Smooth muscle cell (in vitro differentiated cells): ENCODE measurements around the gene ERGIC1. TPM values are rescaled to one million over a fixed set of nuclear protein-coding genes. Genes with fewer than 3 reads are reported as not detected.

Experiments
- DNase-seq: peaks from one replicate; lab custom pipeline; 2025; ENCODE audit not compliant: unreplicated experiment; lab: John Stamatoyannopoulos, UW
- H2AFZ ChIP-seq: fragments of 200-600 bp; sonication (generic); 2 replicates; pipeline ENCODE4 v1.6.0; 2016; ENCODE audit warnings: antibody characterized with exemption, low read depth, mild to moderate bottlenecking
- H3F3A ChIP-seq: fragments of 200-600 bp; sonication (generic); 2 replicates; pipeline ENCODE4 v1.6.0; 2017; ENCODE audit warnings: antibody characterized with exemption, low read depth
- H3K27ac ChIP-seq: fragments of 200-600 bp; sonication (generic); 2 replicates; pipeline ENCODE4 v1.5.1; 2016; ENCODE audit warnings: low read depth, mild to moderate bottlenecking
- H3K27me3 ChIP-seq: fragments of 200-600 bp; sonication (generic); 2 replicates; pipeline ENCODE4 v1.6.1; 2016; ENCODE audit warnings: low read depth, mild to moderate bottlenecking
- H3K36me3 ChIP-seq: fragments of 200-600 bp; sonication (generic); 2 replicates; pipeline ENCODE4 v1.5.1; 2016; ENCODE audit warnings: low read depth
- H3K4me1 ChIP-seq: fragments of 200-600 bp; sonication (generic); 2 replicates; pipeline ENCODE4 v1.5.1; 2016; ENCODE audit warnings: low read depth
- H3K4me2 ChIP-seq: fragments of 200-600 bp; sonication (generic); 2 replicates; pipeline ENCODE4 v1.6.0; 2016; ENCODE audit warnings: mild to moderate bottlenecking
- H3K4me3 ChIP-seq: fragments of 200-600 bp; sonication (generic); 2 replicates; pipeline ENCODE4 v1.5.1; 2016; ENCODE audit warnings: mild to moderate bottlenecking
- H3K79me2 ChIP-seq: fragments of 200-600 bp; sonication (generic); 2 replicates; pipeline ENCODE4 v1.6.0; 2016; ENCODE audit warnings: low read depth, mild to moderate bottlenecking
- H3K9ac ChIP-seq: fragments of 200-600 bp; sonication (generic); 2 replicates; pipeline ENCODE4 v1.6.0; 2016; ENCODE audit warnings: low read depth
- H3K9me3 ChIP-seq: fragments of 200-600 bp; sonication (generic); replicated peaks from 2 replicates; pipeline ENCODE4 v1.5.1; 2016; ENCODE audit warnings: low read depth
- H4K20me1 ChIP-seq: fragments of 200-600 bp; sonication (generic); 2 replicates; pipeline ENCODE4 v1.6.0; 2016; ENCODE audit warnings: low read depth
- WGBS: methylation state at CpG from one replicate; pipeline ENCODE4 v1.1.7; 2016; ENCODE audit warnings: low lambda C conversion rate; 5-methylcytosine and 5-hydroxymethylcytosine counted together
- polyA plus RNA-seq: library from polyadenylated mRNA; unstranded; fragments of >200 nt; fragmentation: Nextera tagmentation; extraction: Ambion mirVana; gene quantifications from 2 replicates; pipeline ENCODE4 v1.2.1, GENCODE V29; 2016
- total RNA-seq: library from RNA; depleted of rRNA; stranded (reverse); fragments of >200 nt; gene quantifications from 2 replicates; pipeline ENCODE4 v1.2.3, GENCODE V29; 2014
- TF ChIP-seq, protein P1 (sequence below): fragments of 200-600 bp; sonication (generic); IDR thresholded peaks from 2 replicates; pipeline ENCODE4 v1.5.1; 2017; ENCODE audit warnings: borderline replicate concordance, mild to moderate bottlenecking, antibody characterized with exemption; ENCODE audit not compliant: insufficient read depth, poor library complexity, severe bottlenecking

The ERGIC1 gene
- total and polyA plus RNA-seq, 2 experiments from 2014 or later, result 38.2 to 140 TPM

- no peak for DNase-seq
- Histone ChIP-seq H2AFZ (no peak overlapping the region), H3K27me3 (no peaks in the 10 kb centered on the region), H4K20me1 (no peaks in the 10 kb centered on the region), H3K9ac (peak overlapping the region; percentile 82), H3K9me3 (no peaks in the 10 kb centered on the region), H3K27ac (peak overlapping the region; percentile 94), H3K4me2 (peak overlapping the region; percentile 56), H3K4me1 (peaks cover 5% of the 10 kb centered on the region), H3K4me3 (no peak overlapping the region), H3F3A (no peaks in the 10 kb centered on the region), H3K36me3 (no peaks in the 10 kb centered on the region), H3K79me2 (peaks cover 19% of the 10 kb centered on the region)
- WGBS, result 13% methylated on average over 8 of the region's 8 CpGs
- TF ChIP-seq, protein P1, sequence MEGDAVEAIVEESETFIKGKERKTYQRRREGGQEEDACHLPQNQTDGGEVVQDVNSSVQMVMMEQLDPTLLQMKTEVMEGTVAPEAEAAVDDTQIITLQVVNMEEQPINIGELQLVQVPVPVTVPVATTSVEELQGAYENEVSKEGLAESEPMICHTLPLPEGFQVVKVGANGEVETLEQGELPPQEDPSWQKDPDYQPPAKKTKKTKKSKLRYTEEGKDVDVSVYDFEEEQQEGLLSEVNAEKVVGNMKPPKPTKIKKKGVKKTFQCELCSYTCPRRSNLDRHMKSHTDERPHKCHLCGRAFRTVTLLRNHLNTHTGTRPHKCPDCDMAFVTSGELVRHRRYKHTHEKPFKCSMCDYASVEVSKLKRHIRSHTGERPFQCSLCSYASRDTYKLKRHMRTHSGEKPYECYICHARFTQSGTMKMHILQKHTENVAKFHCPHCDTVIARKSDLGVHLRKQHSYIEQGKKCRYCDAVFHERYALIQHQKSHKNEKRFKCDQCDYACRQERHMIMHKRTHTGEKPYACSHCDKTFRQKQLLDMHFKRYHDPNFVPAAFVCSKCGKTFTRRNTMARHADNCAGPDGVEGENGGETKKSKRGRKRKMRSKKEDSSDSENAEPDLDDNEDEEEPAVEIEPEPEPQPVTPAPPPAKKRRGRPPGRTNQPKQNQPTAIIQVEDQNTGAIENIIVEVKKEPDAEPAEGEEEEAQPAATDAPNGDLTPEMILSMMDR, result no peak
Observed at GRCh38 chr5:172887692-172888091, 53.6 kb downstream of the ERGIC1 start.

DNA sequence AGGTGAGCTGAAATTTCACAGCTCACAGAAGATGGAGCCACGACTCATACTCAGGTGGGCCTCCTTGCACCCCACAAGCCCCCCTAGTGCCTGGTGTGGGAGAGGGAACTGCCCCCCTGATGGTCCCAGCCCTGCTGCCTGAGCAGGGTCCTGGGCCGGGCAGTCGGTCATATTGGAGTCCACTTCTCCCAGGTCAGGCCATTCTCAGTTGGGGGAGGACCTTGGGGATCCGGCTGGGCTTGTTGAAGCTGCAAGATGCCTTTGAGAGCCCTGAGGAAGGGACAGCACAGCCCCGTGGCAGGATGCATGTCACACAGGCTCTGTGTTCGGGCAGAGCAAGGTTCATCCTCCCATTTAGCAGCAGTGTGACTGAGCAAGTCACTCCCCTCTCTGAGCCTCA, 56.6 kb downstream of the ERGIC1 start:
- Histone ChIP-seq H3K4me1 (peaks cover 5% of the 10 kb centered on the region), H2AFZ (no peak overlapping the region), H3K9ac (no peak overlapping the region), H3K4me3 (no peak overlapping the region), H3K79me2 (peaks cover 8% of the 10 kb centered on the region), H3K36me3 (no peaks in the 10 kb centered on the region), H3F3A (no peaks in the 10 kb centered on the region), H3K9me3 (no peaks in the 10 kb centered on the region), H4K20me1 (no peaks in the 10 kb centered on the region), H3K27me3 (no peaks in the 10 kb centered on the region), H3K4me2 (no peak overlapping the region), H3K27ac (no peak overlapping the region)
- WGBS, result 94% methylated on average over 6 of the region's 6 CpGs
- DNase-seq, result no peak
- TF ChIP-seq, protein P1, result no peak

- Histone ChIP-seq H3K9me3 (no peaks in the 10 kb centered on the region), H3K79me2 (no peaks in the 10 kb centered on the region), H3K36me3 (no peaks in the 10 kb centered on the region), H3K4me2 (no peak overlapping the region), H2AFZ (no peak overlapping the region), H3K27me3 (no peaks in the 10 kb centered on the region), H3K9ac (no peak overlapping the region), H3K4me1 (peaks cover 5% of the 10 kb centered on the region), H3K4me3 (no peak overlapping the region), H3F3A (peaks cover 8% of the 10 kb centered on the region), H3K27ac (peak overlapping the region; percentile 7), H4K20me1 (no peaks in the 10 kb centered on the region)
- WGBS, result 84% methylated on average over 7 of the region's 7 CpGs
- no peak for DNase-seq
- TF ChIP-seq, protein P1, result no peak
Observed at GRCh38 chr5:172891716-172892421, 57.8 kb downstream of the ERGIC1 start.

GRCh38 chr5:172892713-172893112, 58.7 kb downstream of the ERGIC1 start:
- Histone ChIP-seq H3K36me3 (no peaks in the 10 kb centered on the region), H3K9ac (no peak overlapping the region), H3K4me2 (no peak overlapping the region), H3K9me3 (no peaks in the 10 kb centered on the region), H3F3A (peaks cover 14% of the 10 kb centered on the region), H4K20me1 (no peaks in the 10 kb centered on the region), H2AFZ (no peak overlapping the region), H3K27me3 (no peaks in the 10 kb centered on the region), H3K79me2 (no peaks in the 10 kb centered on the region), H3K4me1 (peaks cover 2% of the 10 kb centered on the region), H3K4me3 (no peak overlapping the region), H3K27ac (peak overlapping the region; percentile 7)
- TF ChIP-seq, protein P1, result no peak
- no peak for DNase-seq
- WGBS, result 97% methylated on average over 7 of the region's 7 CpGs
